ENCODE results near the gene BEND6.

DNA sequence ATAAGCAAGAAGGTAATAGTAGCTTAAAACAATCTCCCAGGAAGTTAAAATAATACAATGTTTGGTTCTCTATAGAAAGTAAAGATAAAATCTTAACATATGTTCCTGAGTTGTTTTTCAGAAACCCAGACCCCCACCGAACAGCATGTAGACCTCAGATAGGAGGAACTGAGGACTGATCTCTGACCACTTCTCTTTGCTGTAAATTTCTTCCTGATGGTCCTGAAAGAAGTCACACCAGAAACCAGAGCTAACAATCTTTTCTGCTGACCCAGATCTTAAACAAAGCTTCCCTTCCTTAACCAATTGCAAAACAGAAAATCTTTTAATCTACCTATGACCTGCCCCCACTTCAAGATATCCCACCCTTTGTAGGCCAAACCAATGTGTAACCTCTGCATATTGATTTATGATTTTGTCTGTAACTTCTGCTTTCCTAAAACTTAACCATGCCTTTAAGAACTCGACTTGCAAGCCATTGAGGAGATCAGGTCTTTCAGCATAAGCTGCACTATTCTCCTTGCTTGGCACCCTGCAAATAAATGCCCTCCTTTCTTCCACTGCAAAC lies 21.9 kb upstream of the BEND6 start:
- TF ChIP-seq, protein P1, sequence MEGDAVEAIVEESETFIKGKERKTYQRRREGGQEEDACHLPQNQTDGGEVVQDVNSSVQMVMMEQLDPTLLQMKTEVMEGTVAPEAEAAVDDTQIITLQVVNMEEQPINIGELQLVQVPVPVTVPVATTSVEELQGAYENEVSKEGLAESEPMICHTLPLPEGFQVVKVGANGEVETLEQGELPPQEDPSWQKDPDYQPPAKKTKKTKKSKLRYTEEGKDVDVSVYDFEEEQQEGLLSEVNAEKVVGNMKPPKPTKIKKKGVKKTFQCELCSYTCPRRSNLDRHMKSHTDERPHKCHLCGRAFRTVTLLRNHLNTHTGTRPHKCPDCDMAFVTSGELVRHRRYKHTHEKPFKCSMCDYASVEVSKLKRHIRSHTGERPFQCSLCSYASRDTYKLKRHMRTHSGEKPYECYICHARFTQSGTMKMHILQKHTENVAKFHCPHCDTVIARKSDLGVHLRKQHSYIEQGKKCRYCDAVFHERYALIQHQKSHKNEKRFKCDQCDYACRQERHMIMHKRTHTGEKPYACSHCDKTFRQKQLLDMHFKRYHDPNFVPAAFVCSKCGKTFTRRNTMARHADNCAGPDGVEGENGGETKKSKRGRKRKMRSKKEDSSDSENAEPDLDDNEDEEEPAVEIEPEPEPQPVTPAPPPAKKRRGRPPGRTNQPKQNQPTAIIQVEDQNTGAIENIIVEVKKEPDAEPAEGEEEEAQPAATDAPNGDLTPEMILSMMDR (conservative IDR thresholded peaks at IDR 0.05), result no peak
- TF ChIP-seq ZFX (IDR thresholded peaks at IDR 0.05), result no peak

Data from C4-2B (cell line).